Measurements from ENCODE around the gene CDK5RAP1. TPM values are rescaled to one million over a fixed set of nuclear protein-coding genes. Genes with fewer than 3 reads are reported as not detected.
A peak's percentile ranks its signal among the peaks of the same experiment; 100 is the strongest.

The CDK5RAP1 gene
- total RNA-seq, 2 donors from 2014 or later = 45.2 to 59.7 TPM

DNA sequence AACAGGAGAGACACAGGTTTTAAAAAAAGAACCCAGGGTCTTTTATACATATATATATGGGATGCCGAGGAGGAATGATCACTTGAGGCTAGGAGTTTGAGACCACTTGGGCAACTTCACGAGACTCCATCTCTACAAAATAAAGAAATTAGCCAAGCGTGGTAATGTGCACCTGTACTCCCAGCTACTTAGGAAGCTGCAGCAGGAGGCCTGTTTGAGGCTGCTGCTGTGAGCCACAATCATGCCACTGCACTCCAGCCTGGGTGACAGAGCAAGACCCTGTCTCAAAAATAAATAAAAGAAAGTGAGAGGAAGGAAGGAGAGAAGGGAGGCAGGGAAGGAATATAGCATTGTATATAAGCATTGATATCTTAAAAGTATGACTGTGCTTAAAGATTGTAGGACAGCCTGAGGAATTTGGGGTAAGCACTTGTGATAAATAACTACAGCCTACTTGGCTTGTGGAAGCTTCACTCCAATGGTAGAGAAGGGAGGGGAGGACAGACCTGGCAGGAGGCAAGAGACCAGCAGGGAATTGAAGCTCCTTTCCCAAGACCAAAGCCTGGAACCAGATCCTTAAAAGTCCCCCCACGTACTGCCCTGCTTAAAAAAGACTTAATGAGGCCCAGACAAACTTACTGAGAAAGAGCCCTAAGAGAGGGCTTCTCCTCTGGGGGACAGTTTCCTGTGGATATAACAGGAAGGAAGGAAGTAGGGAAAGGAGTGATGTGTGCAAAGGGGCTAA is 44.7 kb upstream of the CDK5RAP1 start:
- DNase-seq = no peak
- Mint-ChIP-seq H3K36me3 (ENCODE audit: low read depth) (no peaks in the 10 kb centered on the region), H3K9me3 (peaks cover 19% of the 10 kb centered on the region), H3K4me1 (peaks cover 22% of the 10 kb centered on the region), H3K27me3 (ENCODE audit: insufficient read depth) (peaks cover 29% of the 10 kb centered on the region), H3K27ac (no peak overlapping the region), H3K4me3 (no peak overlapping the region)
- Histone ChIP-seq H3K9ac (ENCODE audit: extremely low read depth, low read length, poor library complexity, severe bottlenecking) (no peak overlapping the region), H3K27ac (ENCODE audit: low read depth, low read length) (no peak overlapping the region), H3K36me3 (ENCODE audit: control insufficient read depth, insufficient read depth, low read length) (no peaks in the 10 kb centered on the region), H3K27me3 (ENCODE audit: control insufficient read depth, insufficient read depth, low read length, poor library complexity, severe bottlenecking) (peaks cover 18% of the 10 kb centered on the region), H3K9me3 (ENCODE audit: control insufficient read depth, low read length) (no peaks in the 10 kb centered on the region), H3K4me1 (ENCODE audit: control insufficient read depth, insufficient read depth, low read length) (no peaks in the 10 kb centered on the region), H3K4me3 (ENCODE audit: low read length) (no peak overlapping the region)
- 91 to 94% methylated on average over 3 of the region's 4 CpGs for WGBS, 2 experiments (ENCODE audit: insufficient coverage in 1 of 2, insufficient read length in 1 of 2)
- TF ChIP-seq, protein P1, sequence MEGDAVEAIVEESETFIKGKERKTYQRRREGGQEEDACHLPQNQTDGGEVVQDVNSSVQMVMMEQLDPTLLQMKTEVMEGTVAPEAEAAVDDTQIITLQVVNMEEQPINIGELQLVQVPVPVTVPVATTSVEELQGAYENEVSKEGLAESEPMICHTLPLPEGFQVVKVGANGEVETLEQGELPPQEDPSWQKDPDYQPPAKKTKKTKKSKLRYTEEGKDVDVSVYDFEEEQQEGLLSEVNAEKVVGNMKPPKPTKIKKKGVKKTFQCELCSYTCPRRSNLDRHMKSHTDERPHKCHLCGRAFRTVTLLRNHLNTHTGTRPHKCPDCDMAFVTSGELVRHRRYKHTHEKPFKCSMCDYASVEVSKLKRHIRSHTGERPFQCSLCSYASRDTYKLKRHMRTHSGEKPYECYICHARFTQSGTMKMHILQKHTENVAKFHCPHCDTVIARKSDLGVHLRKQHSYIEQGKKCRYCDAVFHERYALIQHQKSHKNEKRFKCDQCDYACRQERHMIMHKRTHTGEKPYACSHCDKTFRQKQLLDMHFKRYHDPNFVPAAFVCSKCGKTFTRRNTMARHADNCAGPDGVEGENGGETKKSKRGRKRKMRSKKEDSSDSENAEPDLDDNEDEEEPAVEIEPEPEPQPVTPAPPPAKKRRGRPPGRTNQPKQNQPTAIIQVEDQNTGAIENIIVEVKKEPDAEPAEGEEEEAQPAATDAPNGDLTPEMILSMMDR (conservative IDR thresholded peaks at IDR 0.05) = no peak

DNA sequence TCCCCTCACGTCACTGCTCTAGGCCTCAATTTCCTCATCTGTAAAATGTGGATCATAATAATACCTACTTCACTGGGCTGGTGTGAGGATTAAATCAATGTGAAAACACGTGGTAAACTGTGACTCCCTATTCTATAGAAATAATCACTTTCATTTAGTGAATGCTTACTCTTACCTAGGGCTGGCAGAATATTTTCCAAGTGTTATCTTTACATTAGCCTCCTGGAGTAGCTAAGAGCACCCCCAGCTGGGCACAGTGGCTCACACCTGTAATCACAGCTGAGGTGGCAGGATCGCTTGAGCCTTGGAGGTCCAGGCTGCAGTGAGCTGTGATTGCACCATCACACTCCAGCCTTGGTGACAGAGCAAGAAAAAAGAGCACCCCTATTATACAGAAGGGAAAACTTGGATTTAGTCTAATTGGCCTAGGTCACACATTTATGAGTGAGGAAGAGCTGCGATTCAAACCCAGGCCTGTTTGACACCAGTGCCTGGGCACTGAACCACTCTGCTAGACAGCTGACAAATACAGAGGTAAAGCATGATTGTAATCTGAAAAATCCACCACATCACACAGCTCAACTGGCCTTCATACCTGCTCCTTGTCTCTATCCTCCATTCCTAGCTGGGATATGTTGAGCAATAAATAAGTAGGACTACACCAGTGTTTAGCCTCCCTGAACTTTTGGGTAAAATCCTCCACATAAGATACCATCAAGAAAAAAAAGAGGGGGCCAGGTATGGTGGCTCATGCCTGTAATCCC is 43.7 kb upstream of the CDK5RAP1 start:
- DNase-seq = peak; percentile 77
- TF ChIP-seq, protein P1 (conservative IDR thresholded peaks at IDR 0.05) = peak; percentile 58
- Mint-ChIP-seq H3K36me3 (ENCODE audit: low read depth) (no peaks in the 10 kb centered on the region), H3K27ac (peak overlapping the region; percentile 11), H3K9me3 (peaks cover 17% of the 10 kb centered on the region), H3K4me3 (peak overlapping the region; percentile 68), H3K27me3 (ENCODE audit: insufficient read depth) (peaks cover 31% of the 10 kb centered on the region), H3K4me1 (peaks cover 22% of the 10 kb centered on the region)
- Histone ChIP-seq H3K27ac (ENCODE audit: low read depth, low read length) (no peak overlapping the region), H3K9ac (ENCODE audit: extremely low read depth, low read length, poor library complexity, severe bottlenecking) (no peak overlapping the region), H3K4me3 (ENCODE audit: low read length) (peak overlapping the region; percentile 7), H3K9me3 (ENCODE audit: control insufficient read depth, low read length) (no peaks in the 10 kb centered on the region), H3K36me3 (ENCODE audit: control insufficient read depth, insufficient read depth, low read length) (no peaks in the 10 kb centered on the region), H3K4me1 (ENCODE audit: control insufficient read depth, insufficient read depth, low read length) (no peaks in the 10 kb centered on the region), H3K27me3 (ENCODE audit: control insufficient read depth, insufficient read depth, low read length, poor library complexity, severe bottlenecking) (peaks cover 18% of the 10 kb centered on the region)
- 50 to 51% methylated on average over 2 to 4 of the region's 4 CpGs for WGBS, 2 experiments (ENCODE audit: insufficient coverage in 1 of 2, insufficient read length in 1 of 2)

DNA sequence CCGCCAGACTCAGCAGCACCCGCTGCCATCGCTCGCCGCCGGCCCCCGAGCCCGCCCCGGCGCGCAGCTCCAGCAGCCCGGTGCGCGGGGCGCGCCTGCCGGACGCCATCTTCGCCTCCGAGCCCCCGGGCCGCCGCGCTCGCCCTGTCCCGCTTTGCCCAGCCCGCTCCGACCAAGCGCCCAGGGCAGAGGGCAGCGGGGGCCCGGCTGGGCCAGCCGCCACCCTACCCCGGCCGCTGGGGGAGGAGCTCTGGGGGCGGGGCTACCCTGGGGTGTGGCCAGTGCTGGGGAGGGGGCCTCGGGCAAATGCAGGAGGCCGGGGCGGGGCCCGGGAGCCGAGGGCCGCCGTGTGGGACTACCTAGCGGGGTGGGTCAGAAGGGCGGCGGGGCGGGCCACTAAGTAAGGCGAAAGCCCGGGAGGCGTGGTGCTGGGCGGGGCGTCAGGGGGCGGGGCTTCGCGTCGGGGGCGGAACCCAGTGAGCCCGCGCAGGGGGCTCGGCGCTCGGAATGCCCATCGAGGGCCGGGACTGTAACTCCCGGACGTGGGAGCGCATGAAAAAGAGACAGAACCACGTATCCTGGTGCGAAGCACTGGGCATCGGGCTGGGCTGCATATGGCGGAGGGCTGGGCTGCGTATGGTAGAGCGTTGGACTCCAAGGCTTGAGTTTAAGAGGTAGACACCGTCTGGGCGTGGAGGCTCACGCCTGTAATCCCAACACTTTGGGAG is 42.4 kb upstream of the CDK5RAP1 start, which contains the start of gene SNTA1:
Gene SNTA1 (minus strand): TSS at position 252 of the 728 bp plus-strand sequence. CDS start 143 bp downstream, at position 109.
- H3K4me3 ChIP-seq (ENCODE audit: low read length) = peak within 1 kb of the TSS; percentile 79
- DNase-seq = peak; percentile 99
- H3K9ac ChIP-seq (ENCODE audit: extremely low read depth, low read length, poor library complexity, severe bottlenecking) = peak within 1 kb of the TSS; percentile 20
- TF ChIP-seq, protein P1 (conservative IDR thresholded peaks at IDR 0.05) = no peak
- peaks cover 22% of the 10 kb centered on the region for H3K4me1 Mint-ChIP-seq
- WGBS, 2 experiments (ENCODE audit: insufficient coverage in 1 of 2, insufficient read length in 1 of 2) = 0% methylated on average over 28 to 75 of the region's 75 CpGs
- H3K9me3 ChIP-seq (ENCODE audit: control insufficient read depth, low read length) = no peaks in the 10 kb centered on the region
- H3K27me3 ChIP-seq (ENCODE audit: control insufficient read depth, insufficient read depth, low read length, poor library complexity, severe bottlenecking) = peaks cover 18% of the 10 kb centered on the region
- H3K9me3 Mint-ChIP-seq = peaks cover 9% of the 10 kb centered on the region
- peaks cover 31% of the 10 kb centered on the region for H3K27me3 Mint-ChIP-seq (ENCODE audit: insufficient read depth)
- H3K27ac Mint-ChIP-seq = peak within 1 kb of the TSS; percentile 90
- no peak within 1 kb of the TSS for H3K27ac ChIP-seq (ENCODE audit: low read depth, low read length)
- H3K36me3 ChIP-seq (ENCODE audit: control insufficient read depth, insufficient read depth, low read length) = no peaks in the 10 kb centered on the region
- H3K4me3 Mint-ChIP-seq = peak within 1 kb of the TSS; percentile 68
- no peaks in the 10 kb centered on the region for H3K36me3 Mint-ChIP-seq (ENCODE audit: low read depth)
- H3K4me1 ChIP-seq (ENCODE audit: control insufficient read depth, insufficient read depth, low read length) = no peaks in the 10 kb centered on the region
